Natural killer cell (primary cell): ENCODE data around the gene ZNF716. TPM values are rescaled to one million over a fixed set of nuclear protein-coding genes. Genes with fewer than 3 reads are reported as not detected.

ENCODE experiments used
- ATAC-seq, 3 donors: fragments of 150-1000 bp in 2 of 3; fragments of 200-7000 bp in 1 of 3; cut with Tn5 transposase; 1 replicate in 1 of 3; 2 replicates in 2 of 3; pipeline ENCODE4 v1.10.0; 2021; ENCODE audit warnings: mild to moderate bottlenecking in 2 of 3, moderate library complexity in 2 of 3
- DNase-seq, 2 donors: peaks; one replicate each; pipeline versions ENCODE4 v3.0.0 to v3.0.0-alpha.2; 2013 to 2021; ENCODE audit warnings: mixed read lengths in 1 of 2
- H3K27ac ChIP-seq: one replicate; pipeline ENCODE4 v1.5.1; 2013; ENCODE audit warnings: mild to moderate bottlenecking, low read length
- H3K27me3 ChIP-seq: one replicate; pipeline ENCODE4 v1.6.1; 2013; ENCODE audit warnings: low read length; ENCODE audit not compliant: control insufficient read depth, insufficient read depth
- H3K36me3 ChIP-seq: one replicate; pipeline ENCODE4 v1.6.1; 2013; ENCODE audit warnings: low read length; ENCODE audit not compliant: control insufficient read depth, insufficient read depth
- H3K4me1 ChIP-seq: one replicate; pipeline ENCODE4 v1.6.1; 2013; ENCODE audit warnings: low read length; ENCODE audit not compliant: control insufficient read depth, insufficient read depth
- H3K4me3 ChIP-seq: one replicate; pipeline ENCODE4 v1.5.1; 2013; ENCODE audit warnings: low read length
- H3K9me3 ChIP-seq: one replicate; pipeline ENCODE4 v1.6.1; 2013; ENCODE audit warnings: low read length; ENCODE audit not compliant: control insufficient read depth, insufficient read depth
- H3K27ac Mint-ChIP-seq, 2 donors: one replicate each; pipeline ENCODE4 v1.8.0; 2022; ENCODE audit warnings: mild to moderate bottlenecking in 2 of 2, mixed read lengths in 2 of 2, moderate library complexity in 1 of 2
- H3K27me3 Mint-ChIP-seq, 2 donors: one replicate each; pipeline ENCODE4 v1.8.0; 2022; ENCODE audit warnings: low read depth in 2 of 2, mixed read lengths in 2 of 2
- H3K36me3 Mint-ChIP-seq: one replicate; pipeline ENCODE4 v1.8.0; 2022; ENCODE audit warnings: mixed read lengths
- H3K4me1 Mint-ChIP-seq, 2 donors: one replicate each; pipeline ENCODE4 v1.8.0; 2022; ENCODE audit warnings: mixed read lengths in 2 of 2
- H3K4me3 Mint-ChIP-seq: one replicate; pipeline ENCODE4 v1.8.0; 2022; ENCODE audit warnings: mild to moderate bottlenecking, moderate library complexity, mixed read lengths
- H3K9me3 Mint-ChIP-seq, 2 donors: one replicate each; pipeline ENCODE4 v1.8.0; 2022; ENCODE audit warnings: mixed read lengths in 2 of 2
- CTCF ChIP-seq: fragments of 200-600 bp; IDR thresholded peaks from one replicate; pipeline ENCODE4 v1.8.0; 2022; ENCODE audit warnings: antibody characterized with exemption
- WGBS: methylation state at CpG from one replicate; pipeline ENCODE4 v1.1.7; 2013; ENCODE audit warnings: missing lambda C conversion rate; ENCODE audit not compliant: insufficient coverage; 5-methylcytosine and 5-hydroxymethylcytosine counted together
- intact Hi-C: fragments of 100-400 bp; cut with micrococcal nuclease; formaldehyde crosslinking; loops from one replicate; pipeline ENCODE4 v1.14.2; 2022
- total RNA-seq, 4 donors: library from RNA; stranded (reverse); fragments of 120-200 nt in 1 of 4; gene quantifications; one replicate each; pipeline versions ENCODE4 v1.2.3 to v1.2.4, GENCODE V29; 2013 to 2022

ZNF716 gene
- total RNA-seq, 3 donors from 2014 or later (not counting 1 experiment from before 2014, with no cell fraction given): not detected

GRCh38 chr7:57404343-57404966, 45.5 kb upstream of the ZNF716 start:
- H3K27me3 ChIP-seq: no peaks in the 10 kb centered on the region
- no peak overlapping the region for H3K4me3 ChIP-seq
- H3K27ac Mint-ChIP-seq: no peak overlapping the region
- H3K27ac ChIP-seq: no peak overlapping the region
- no peaks in the 10 kb centered on the region for H3K36me3 ChIP-seq
- H3K4me1 Mint-ChIP-seq: no peaks in the 10 kb centered on the region
- peaks cover 40% of the 10 kb centered on the region for H3K9me3 ChIP-seq
- no peaks in the 10 kb centered on the region for H3K27me3 Mint-ChIP-seq
- ATAC-seq (no peak), DNase-seq (no peak)
- intact Hi-C loops: no loop called here
- H3K9me3 Mint-ChIP-seq: peaks cover 8 to 17% of the 10 kb centered on the region in 2 donors
- no peak overlapping the region for H3K4me3 Mint-ChIP-seq
- TF ChIP-seq CTCF: no peak
- H3K36me3 Mint-ChIP-seq: peaks cover 17% of the 10 kb centered on the region
- WGBS: 50% methylated on average over 38 of the region's 38 CpGs
- H3K4me1 ChIP-seq: no peaks in the 10 kb centered on the region

- intact Hi-C loops: no loop called here
- H3K4me3 Mint-ChIP-seq: no peak overlapping the region
- TF ChIP-seq CTCF: no peak
- H3K36me3 Mint-ChIP-seq: peaks cover 19% of the 10 kb centered on the region
- Histone ChIP-seq H3K36me3 (no peaks in the 10 kb centered on the region), H3K27ac (no peak overlapping the region), H3K9me3 (peaks cover 35% of the 10 kb centered on the region), H3K27me3 (no peaks in the 10 kb centered on the region), H3K4me1 (no peaks in the 10 kb centered on the region), H3K4me3 (no peak overlapping the region)
- H3K9me3 Mint-ChIP-seq: peaks cover 8 to 18% of the 10 kb centered on the region in 2 donors
- WGBS: 62% methylated on average over 24 of the region's 24 CpGs
- DNase-seq (no peak), ATAC-seq (no peak)
- H3K4me1 Mint-ChIP-seq: no peaks in the 10 kb centered on the region
- H3K27ac Mint-ChIP-seq: no peak overlapping the region
- no peaks in the 10 kb centered on the region for H3K27me3 Mint-ChIP-seq
These were observed 45.0 kb upstream of the ZNF716 start for GRCh38 chr7:57404967-57405421.

GRCh38 chr7:57407125-57407524, 42.9 kb upstream of the ZNF716 start:
- Histone ChIP-seq H3K36me3 (no peaks in the 10 kb centered on the region), H3K27ac (no peak overlapping the region), H3K4me1 (no peaks in the 10 kb centered on the region), H3K4me3 (no peak overlapping the region), H3K9me3 (peaks cover 24% of the 10 kb centered on the region), H3K27me3 (no peaks in the 10 kb centered on the region)
- Mint-ChIP-seq H3K27me3 (no peaks in the 10 kb centered on the region), H3K4me3 (no peak overlapping the region), H3K27ac (no peak overlapping the region), H3K4me1 (no peaks in the 10 kb centered on the region), H3K9me3 (peaks cover 7 to 12% of the 10 kb centered on the region in 2 donors), H3K36me3 (peaks cover 24% of the 10 kb centered on the region)
- 67% methylated on average over 5 of the region's 7 CpGs for WGBS
- intact Hi-C loops: no loop called here
- no peak for TF ChIP-seq CTCF
- no peak for ATAC-seq
- DNase-seq: no peak

GRCh38 chr7:57412168-57412567, 37.8 kb upstream of the ZNF716 start:
- Histone ChIP-seq H3K36me3 (no peaks in the 10 kb centered on the region), H3K27me3 (no peaks in the 10 kb centered on the region), H3K4me3 (no peak overlapping the region), H3K27ac (no peak overlapping the region), H3K4me1 (no peaks in the 10 kb centered on the region), H3K9me3 (peaks cover 13% of the 10 kb centered on the region)
- peaks cover 13% of the 10 kb centered on the region for H3K36me3 Mint-ChIP-seq
- TF ChIP-seq CTCF: no peak
- H3K27me3 Mint-ChIP-seq: no peaks in the 10 kb centered on the region
- no peak overlapping the region for H3K27ac Mint-ChIP-seq
- DNase-seq: no peak
- H3K4me3 Mint-ChIP-seq: no peak overlapping the region
- intact Hi-C loops: no loop called here
- ATAC-seq: no peak
- WGBS: 72% methylated on average over 6 of the region's 6 CpGs
- H3K9me3 Mint-ChIP-seq: peaks cover 4% of the 10 kb centered on the region in 2 donors
- no peaks in the 10 kb centered on the region for H3K4me1 Mint-ChIP-seq
